Activated T-cell treated with anti-CD3 and anti-CD28 coated beads, Interleukin-2, amount 50 U/mL, for 24 hours (primary cell): ENCODE measurements around the gene RNF8.

Source experiments
- DNase-seq: peaks from one replicate; pipeline ENCODE4 v3.0.0-alpha.2; 2020
- H3K27ac Mint-ChIP-seq: 2 replicates; pipeline ENCODE4 v1.8.0; 2020; ENCODE audit warnings: mild to moderate bottlenecking, mixed read lengths
- H3K27me3 Mint-ChIP-seq: 2 replicates; pipeline ENCODE4 v1.8.0; 2020; ENCODE audit warnings: mixed read lengths
- H3K36me3 Mint-ChIP-seq: 2 replicates; pipeline ENCODE4 v1.8.0; 2020; ENCODE audit warnings: low read depth, mixed read lengths
- H3K4me1 Mint-ChIP-seq: 2 replicates; pipeline ENCODE4 v1.8.0; 2020; ENCODE audit warnings: low read depth, mixed read lengths
- H3K4me3 Mint-ChIP-seq: 2 replicates; pipeline ENCODE4 v1.8.0; 2020; ENCODE audit warnings: mild to moderate bottlenecking, moderate library complexity, mixed read lengths
- H3K9me3 Mint-ChIP-seq: 2 replicates; pipeline ENCODE4 v1.8.0; 2020; ENCODE audit warnings: mixed read lengths

The RNF8 gene

DNA sequence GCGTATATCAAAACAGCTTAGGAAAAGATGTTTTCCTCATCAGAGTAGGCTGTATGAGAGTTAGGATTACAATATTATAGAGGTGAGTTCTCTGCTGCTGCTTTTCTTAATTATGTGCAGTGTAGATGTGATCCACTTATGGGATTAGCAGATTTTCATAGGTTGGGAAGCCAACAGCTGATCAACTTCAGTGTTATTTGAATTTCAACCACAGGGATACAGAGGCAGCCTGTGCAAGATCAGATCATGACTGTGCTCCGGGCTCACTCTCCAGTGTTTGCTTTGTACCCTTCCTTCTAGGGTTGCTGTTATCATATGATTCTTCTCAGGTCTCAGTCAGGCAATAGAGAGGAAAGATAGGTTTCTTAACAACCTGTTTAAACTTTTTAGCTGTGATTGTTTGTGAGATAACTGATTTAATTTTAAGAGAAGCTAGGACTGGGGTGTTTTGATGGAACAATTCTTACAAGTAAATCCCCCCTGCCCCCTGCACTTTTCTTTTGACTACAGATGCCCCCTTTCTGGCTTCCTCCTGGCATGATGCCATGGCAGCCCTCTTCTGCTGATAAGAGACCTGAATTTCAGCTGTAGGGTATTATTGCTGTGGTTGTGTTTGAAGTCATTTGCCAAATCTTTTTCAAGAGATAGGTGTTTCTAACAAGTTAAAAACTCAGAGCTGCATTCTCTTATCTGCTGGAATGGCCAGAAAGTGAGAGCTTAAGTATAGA is 8.5 kb downstream of the RNF8 start:
- no peak overlapping the region for H3K4me3 Mint-ChIP-seq
- peaks cover 11% of the 10 kb centered on the region for H3K4me1 Mint-ChIP-seq
- peaks cover 64% of the 10 kb centered on the region for H3K36me3 Mint-ChIP-seq
- no peaks in the 10 kb centered on the region for H3K9me3 Mint-ChIP-seq
- no peaks in the 10 kb centered on the region for H3K27me3 Mint-ChIP-seq
- DNase-seq = no peak
- no peak overlapping the region for H3K27ac Mint-ChIP-seq

- H3K4me3 Mint-ChIP-seq = no peak overlapping the region
- H3K4me1 Mint-ChIP-seq = no peaks in the 10 kb centered on the region
- H3K9me3 Mint-ChIP-seq = no peaks in the 10 kb centered on the region
- H3K27me3 Mint-ChIP-seq = no peaks in the 10 kb centered on the region
- no peak for DNase-seq
- no peak overlapping the region for H3K27ac Mint-ChIP-seq
- peaks cover 82% of the 10 kb centered on the region for H3K36me3 Mint-ChIP-seq
These were observed 12.0 kb downstream of the RNF8 start for GRCh38 chr6:37365791-37366190.

GRCh38 chr6:37366910-37367309 is 13.1 kb downstream of the RNF8 start:
- H3K4me1 Mint-ChIP-seq = no peaks in the 10 kb centered on the region
- peaks cover 84% of the 10 kb centered on the region for H3K36me3 Mint-ChIP-seq
- no peaks in the 10 kb centered on the region for H3K9me3 Mint-ChIP-seq
- no peaks in the 10 kb centered on the region for H3K27me3 Mint-ChIP-seq
- no peak for DNase-seq
- H3K27ac Mint-ChIP-seq = no peak overlapping the region
- H3K4me3 Mint-ChIP-seq = no peak overlapping the region

DNA sequence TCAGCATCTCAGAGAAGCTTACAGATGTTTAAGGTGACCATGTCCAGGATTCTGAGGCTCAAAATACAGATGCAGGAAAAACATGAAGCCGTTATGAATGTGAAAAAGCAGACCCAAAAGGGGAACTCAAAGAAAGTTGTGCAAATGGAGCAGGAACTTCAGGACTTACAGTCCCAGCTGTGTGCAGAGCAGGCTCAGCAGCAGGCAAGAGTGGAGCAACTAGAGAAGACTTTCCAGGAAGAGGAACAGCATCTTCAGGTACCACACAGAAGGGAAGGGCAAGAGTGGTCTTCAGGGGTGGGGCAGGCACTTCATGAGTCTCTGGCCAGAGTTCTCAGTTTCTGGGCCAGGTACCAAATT is 15.2 kb downstream of the RNF8 start:
- no peak for DNase-seq
- peaks cover 83% of the 10 kb centered on the region for H3K36me3 Mint-ChIP-seq
- no peaks in the 10 kb centered on the region for H3K9me3 Mint-ChIP-seq
- no peaks in the 10 kb centered on the region for H3K27me3 Mint-ChIP-seq
- no peaks in the 10 kb centered on the region for H3K4me1 Mint-ChIP-seq
- H3K27ac Mint-ChIP-seq = no peak overlapping the region
- H3K4me3 Mint-ChIP-seq = no peak overlapping the region

GRCh38 chr6:37369321-37370201 is 15.8 kb downstream of the RNF8 start:
- DNase-seq = no peak
- no peak overlapping the region for H3K4me3 Mint-ChIP-seq
- H3K4me1 Mint-ChIP-seq = no peaks in the 10 kb centered on the region
- no peaks in the 10 kb centered on the region for H3K27me3 Mint-ChIP-seq
- no peak overlapping the region for H3K27ac Mint-ChIP-seq
- no peaks in the 10 kb centered on the region for H3K9me3 Mint-ChIP-seq
- peaks cover 85% of the 10 kb centered on the region for H3K36me3 Mint-ChIP-seq

- Mint-ChIP-seq H3K36me3 (peaks cover 90% of the 10 kb centered on the region), H3K27me3 (no peaks in the 10 kb centered on the region), H3K4me1 (no peaks in the 10 kb centered on the region), H3K4me3 (no peak overlapping the region), H3K9me3 (no peaks in the 10 kb centered on the region), H3K27ac (no peak overlapping the region)
- DNase-seq = no peak
These were observed 17.6 kb downstream of the RNF8 start for GRCh38 chr6:37371154-37372083.

DNA sequence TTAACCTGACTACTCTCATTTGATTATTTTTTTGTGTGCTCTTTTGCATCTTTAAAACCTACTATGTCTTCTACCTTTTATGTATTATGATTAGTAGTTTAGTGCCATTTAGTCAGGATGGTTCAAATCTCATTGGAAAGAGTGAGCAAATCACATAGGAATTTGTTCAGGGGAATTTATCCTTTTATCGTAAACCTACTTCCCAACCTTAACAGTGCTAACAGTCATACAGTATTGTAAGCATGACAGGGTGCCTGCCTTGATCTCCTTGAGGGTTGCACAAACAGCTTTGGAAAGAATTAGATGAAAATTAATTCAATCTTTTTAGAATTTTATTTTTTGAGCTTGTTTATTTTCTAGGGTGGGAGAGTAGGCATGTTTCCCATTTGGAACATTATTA is 18.3 kb downstream of the RNF8 start:
- Mint-ChIP-seq H3K4me1 (no peaks in the 10 kb centered on the region), H3K36me3 (peaks cover 91% of the 10 kb centered on the region), H3K27me3 (no peaks in the 10 kb centered on the region), H3K27ac (no peak overlapping the region), H3K4me3 (no peak overlapping the region), H3K9me3 (no peaks in the 10 kb centered on the region)
- DNase-seq = no peak

DNA sequence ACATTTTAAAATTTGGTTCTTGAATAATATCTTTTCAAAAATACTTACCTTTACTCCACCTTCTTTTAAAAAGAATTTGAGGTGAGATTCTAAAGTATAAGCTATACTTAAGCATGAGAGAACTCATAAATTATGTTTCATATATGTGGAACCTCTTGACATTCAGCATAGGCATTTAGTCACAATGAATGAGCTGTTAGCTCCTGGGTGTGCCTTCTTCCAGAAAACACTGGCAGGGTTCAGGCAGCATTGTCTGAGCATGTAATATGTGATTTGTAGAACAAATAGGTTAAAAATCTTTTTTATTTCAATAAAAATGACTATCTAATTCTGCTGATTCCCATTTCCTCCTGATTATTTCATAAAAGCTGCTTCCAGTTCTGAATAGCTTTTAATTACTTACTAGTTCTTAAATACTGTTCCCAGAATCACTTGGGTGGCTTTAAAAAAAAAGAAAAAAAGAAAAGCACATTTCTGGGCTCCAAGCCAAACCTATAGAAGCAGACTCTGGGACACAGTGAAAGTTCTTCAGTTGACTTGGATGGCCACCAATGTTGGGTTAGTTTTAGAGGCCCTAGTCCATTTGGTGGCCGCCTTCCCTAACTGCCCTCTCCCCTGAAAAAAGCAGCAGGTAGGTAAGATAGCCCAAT is 20.2 kb downstream of the RNF8 start:
- peaks cover 89% of the 10 kb centered on the region for H3K36me3 Mint-ChIP-seq
- H3K27ac Mint-ChIP-seq = no peak overlapping the region
- H3K4me1 Mint-ChIP-seq = no peaks in the 10 kb centered on the region
- DNase-seq = no peak
- no peaks in the 10 kb centered on the region for H3K9me3 Mint-ChIP-seq
- no peak overlapping the region for H3K4me3 Mint-ChIP-seq
- no peaks in the 10 kb centered on the region for H3K27me3 Mint-ChIP-seq

GRCh38 chr6:37375376-37375775 is 21.6 kb downstream of the RNF8 start:
- no peaks in the 10 kb centered on the region for H3K27me3 Mint-ChIP-seq
- DNase-seq = no peak
- no peak overlapping the region for H3K27ac Mint-ChIP-seq
- H3K4me1 Mint-ChIP-seq = no peaks in the 10 kb centered on the region
- H3K9me3 Mint-ChIP-seq = no peaks in the 10 kb centered on the region
- no peak overlapping the region for H3K4me3 Mint-ChIP-seq
- peaks cover 86% of the 10 kb centered on the region for H3K36me3 Mint-ChIP-seq

- peaks cover 85% of the 10 kb centered on the region for H3K36me3 Mint-ChIP-seq
- H3K4me3 Mint-ChIP-seq = no peak overlapping the region
- H3K27ac Mint-ChIP-seq = no peak overlapping the region
- no peak for DNase-seq
- H3K27me3 Mint-ChIP-seq = no peaks in the 10 kb centered on the region
- H3K4me1 Mint-ChIP-seq = no peaks in the 10 kb centered on the region
- no peaks in the 10 kb centered on the region for H3K9me3 Mint-ChIP-seq
These were observed 22.4 kb downstream of the RNF8 start for GRCh38 chr6:37376078-37376743.

DNA sequence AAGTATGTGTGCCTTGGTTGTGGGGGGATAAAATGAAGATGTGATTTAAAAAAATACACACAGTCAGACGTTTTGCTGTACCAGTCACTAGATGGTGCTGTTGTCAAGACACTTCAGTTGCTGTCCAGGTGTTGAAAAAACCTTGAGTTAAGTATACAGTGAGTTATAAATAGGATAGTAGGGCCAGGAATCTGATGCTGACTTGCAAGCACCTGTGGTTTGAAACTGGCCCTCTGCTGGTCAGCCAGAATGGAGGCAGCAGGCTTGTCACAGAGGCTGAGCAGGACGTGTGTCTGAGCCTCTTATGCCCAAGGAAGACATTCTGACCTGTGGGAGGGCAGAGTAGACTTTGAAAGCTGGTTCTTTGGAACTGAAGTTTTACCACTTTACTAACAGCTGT is 27.8 kb downstream of the RNF8 start:
- Mint-ChIP-seq H3K4me1 (no peaks in the 10 kb centered on the region), H3K27me3 (no peaks in the 10 kb centered on the region), H3K9me3 (no peaks in the 10 kb centered on the region), H3K36me3 (peaks cover 74% of the 10 kb centered on the region), H3K27ac (no peak overlapping the region), H3K4me3 (no peak overlapping the region)
- DNase-seq = peak; percentile 39

DNA sequence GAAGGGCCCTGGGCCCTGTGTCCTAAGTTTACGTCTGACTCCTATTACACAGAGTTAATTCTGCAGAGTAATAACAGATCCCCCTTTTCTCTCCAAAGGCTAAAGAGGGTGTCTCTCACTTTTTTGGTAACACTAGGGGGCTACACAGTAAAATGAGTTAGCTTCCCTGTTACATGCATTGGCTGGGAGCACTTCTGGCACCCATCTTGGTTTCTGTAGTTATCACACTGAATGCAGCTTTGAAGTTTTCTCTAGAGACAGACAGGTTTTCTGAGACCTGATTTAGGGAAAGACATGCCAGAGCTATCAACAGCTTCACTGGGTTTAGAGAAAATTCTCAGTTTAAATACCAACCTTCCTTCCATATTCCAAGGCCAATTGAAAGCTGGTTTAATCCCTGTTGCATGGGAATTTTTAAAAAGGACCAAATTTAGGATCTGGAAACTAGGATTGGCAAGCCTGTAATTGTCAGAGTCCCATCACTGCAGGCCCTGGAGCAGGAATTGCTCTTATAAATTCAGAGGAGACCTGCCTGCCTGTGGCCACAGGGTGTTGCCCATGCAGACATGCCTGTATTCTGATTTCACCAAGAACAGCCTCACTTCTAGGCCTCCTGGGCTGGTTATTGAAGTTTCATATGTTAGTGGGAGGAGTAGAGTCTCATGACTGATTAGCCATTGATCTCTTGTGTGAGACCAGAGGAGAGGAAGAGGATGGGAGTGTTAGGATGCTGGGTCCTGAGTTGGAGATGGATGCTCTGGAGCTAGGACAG is 29.4 kb downstream of the RNF8 start:
- Mint-ChIP-seq H3K27me3 (no peaks in the 10 kb centered on the region), H3K27ac (peak overlapping the region; percentile 4), H3K9me3 (no peaks in the 10 kb centered on the region), H3K4me1 (no peaks in the 10 kb centered on the region), H3K4me3 (no peak overlapping the region), H3K36me3 (peaks cover 65% of the 10 kb centered on the region)
- DNase-seq = no peak

DNA sequence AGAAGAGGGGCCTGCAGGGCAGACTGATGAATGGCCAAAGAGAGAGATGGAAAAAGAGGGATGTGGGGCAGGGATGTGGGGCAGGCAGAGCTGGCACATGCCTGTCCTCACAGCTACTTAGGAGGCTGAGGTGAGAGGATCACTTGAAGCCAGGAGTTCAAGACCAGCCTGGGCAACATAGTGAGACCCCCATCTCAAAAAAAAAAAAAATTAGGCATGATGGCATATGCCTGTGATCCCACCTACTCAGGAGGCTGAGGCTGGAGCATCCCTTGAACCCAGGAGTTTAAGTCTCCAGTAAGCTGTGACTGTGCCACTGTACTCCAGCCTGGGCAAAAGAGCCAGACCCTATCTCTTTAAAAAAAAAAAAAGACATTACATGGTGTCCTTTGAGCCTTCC is 34.8 kb downstream of the RNF8 start:
- no peak overlapping the region for H3K4me3 Mint-ChIP-seq
- peaks cover 38% of the 10 kb centered on the region for H3K36me3 Mint-ChIP-seq
- no peak for DNase-seq
- no peaks in the 10 kb centered on the region for H3K4me1 Mint-ChIP-seq
- no peaks in the 10 kb centered on the region for H3K9me3 Mint-ChIP-seq
- no peaks in the 10 kb centered on the region for H3K27me3 Mint-ChIP-seq
- H3K27ac Mint-ChIP-seq = no peak overlapping the region
